HK-2 (cell line): ENCODE measurements around the gene FAM13C.
"Not testable (repeated sequence)": the region's sequence is repeated elsewhere in the genome, so short reads cannot be mapped to it uniquely, and the experiment has no call there.

ENCODE experiments used
- DNase-seq: peaks from one replicate; pipeline ENCODE4 v3.0.0-alpha.2; 2018; ENCODE audit not compliant: unreplicated experiment

The FAM13C gene

GRCh38 chr10:59234816-59235429 is 127.4 kb downstream of the FAM13C start:
- no peak for DNase-seq

GRCh38 chr10:59234194-59234593 is 128.2 kb downstream of the FAM13C start:
- DNase-seq = no peak

DNA sequence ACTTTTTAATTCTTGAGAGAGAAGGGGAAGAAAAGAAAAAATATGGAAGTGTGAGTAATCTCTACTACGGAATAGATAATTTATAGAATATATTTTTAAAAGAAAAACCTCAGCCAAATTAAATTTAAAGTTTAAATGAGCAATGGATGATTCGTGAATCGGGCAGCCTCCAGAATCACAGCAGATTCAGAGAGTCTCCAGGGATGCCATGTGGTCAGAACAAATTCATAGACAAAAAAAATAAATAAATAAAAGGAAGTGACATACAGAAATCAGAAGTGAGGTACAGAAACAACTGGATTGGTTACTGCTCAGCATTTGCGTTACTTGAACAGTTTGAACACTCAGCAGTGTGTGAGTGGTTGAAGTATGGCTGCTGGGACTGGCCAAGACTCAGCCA is 132.9 kb downstream of the FAM13C start:
- no peak for DNase-seq

DNA sequence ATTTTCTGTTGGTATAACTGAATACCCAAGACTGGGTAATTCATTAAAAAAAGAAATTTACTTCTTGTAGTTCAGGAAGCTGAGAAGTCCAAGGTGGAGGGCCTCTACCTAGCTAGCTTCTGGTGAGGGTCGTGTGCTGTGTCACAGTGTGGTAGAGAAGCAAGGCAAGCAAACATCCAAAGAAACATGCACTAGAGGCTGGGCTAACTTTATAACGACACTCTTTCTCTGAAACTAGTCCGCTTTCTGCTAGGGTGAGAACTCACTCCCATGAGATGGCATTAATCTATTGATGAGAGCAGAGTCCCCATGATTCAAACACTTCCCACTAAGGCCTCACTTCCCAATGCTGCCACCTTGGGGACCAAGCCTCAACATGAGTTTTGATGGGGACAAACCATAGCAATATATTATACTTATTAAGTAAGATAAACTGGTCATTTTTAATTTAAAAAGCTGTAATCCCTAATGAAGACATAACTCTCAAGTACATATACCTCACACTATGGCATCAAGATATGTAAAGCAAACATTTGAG is 135.1 kb downstream of the FAM13C start:
- DNase-seq = no peak

DNA sequence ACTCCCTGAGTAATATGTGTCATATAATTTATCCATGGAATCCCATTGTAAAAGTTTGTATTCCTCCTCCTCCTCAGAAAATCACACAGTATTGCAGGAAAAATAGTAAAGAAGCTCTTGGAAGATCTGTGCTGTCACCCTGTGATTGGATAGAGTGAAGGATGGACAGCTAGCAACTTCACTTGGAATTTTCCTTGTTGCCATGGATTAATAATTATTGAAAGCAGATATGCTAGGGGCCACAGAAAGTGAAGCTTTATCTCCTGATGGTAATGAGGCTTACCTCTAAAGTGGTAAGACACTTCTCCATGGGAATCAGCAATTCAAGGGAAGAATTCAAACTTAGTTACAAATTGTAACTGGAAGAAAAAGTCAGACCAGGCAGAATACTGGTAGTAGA is 137.1 kb downstream of the FAM13C start:
- no peak for DNase-seq

GRCh38 chr10:59223597-59223996 is 138.8 kb downstream of the FAM13C start:
- DNase-seq = not testable (repeated sequence)

DNA sequence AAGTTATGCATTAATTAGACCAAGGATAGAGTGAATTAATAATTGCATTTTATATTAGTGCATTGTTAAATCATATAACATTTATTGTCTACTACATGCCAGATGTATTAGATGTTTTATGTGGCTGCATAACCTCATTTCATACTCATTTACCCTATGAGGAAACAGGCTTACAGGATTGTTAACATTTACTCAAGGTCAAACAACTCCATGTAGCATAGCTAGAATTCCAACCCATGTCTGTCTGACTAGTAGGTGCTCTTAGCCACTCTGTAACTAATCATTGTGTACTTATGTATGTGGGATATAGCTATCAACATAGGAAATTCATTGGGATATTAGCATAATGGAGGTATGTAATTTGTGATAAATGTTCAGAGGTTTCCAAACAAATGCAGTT is 139.6 kb downstream of the FAM13C start:
- DNase-seq = no peak

- DNase-seq = no peak
Observed at GRCh38 chr10:59216178-59216869, 146.0 kb downstream of the FAM13C start.

GRCh38 chr10:59214160-59214559 is 148.2 kb downstream of the FAM13C start:
- no peak for DNase-seq

DNA sequence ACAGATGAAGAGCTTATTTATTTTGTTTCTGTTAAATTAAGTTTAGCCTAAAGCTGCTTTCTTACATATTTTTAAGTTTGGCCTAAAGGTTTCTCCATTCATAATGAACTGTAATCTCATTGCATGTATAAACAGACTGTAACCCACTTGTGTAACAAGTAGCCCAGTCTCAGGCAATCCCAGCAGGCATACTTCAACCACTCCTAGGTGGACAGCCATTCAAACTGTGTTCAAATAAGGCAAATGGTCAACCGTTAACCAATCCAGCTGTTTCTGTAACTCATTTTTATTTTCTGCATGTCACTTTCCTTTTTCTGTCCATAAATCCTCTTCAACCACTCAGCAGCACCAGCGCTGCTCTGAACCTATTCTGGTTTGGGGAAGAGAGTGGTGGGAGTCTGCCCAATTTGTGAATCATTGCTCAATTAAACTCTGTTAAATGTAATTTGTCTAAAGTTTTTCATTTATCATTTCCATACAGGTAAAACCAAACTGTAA is 150.0 kb downstream of the FAM13C start:
- no peak for DNase-seq

- DNase-seq = no peak
Observed at GRCh38 chr10:59206204-59206720, 156.1 kb downstream of the FAM13C start.
